ENCODE data around the gene HOXA10. TPM values are rescaled to one million over a fixed set of nuclear protein-coding genes. Genes with fewer than 3 reads are reported as not detected.

Gene HOXA10
- total and polyA plus RNA-seq, 8 donors = 0.18 to 337 (median 0.92) TPM; not detected in 5

GRCh38 chr7:27172823-27173510, 1.2 kb downstream of the HOXA10 start:
- TF ChIP-seq CTCF (IDR thresholded peaks at IDR 0.05) (no peak), POLR2AphosphoS5 (IDR thresholded peaks at IDR 0.05) (no peak), POLR2A (IDR thresholded peaks at IDR 0.05) (no peak), EP300 (IDR thresholded peaks at IDR 0.05) (no peak)
- DNase-seq = peak in 1 of 2 donors; percentile 20
- H3K4me3 ChIP-seq = peak overlapping the region; percentile 38 to 54 (median 45)
- no peak overlapping the region for H3K27ac ChIP-seq
- peaks cover 0 to 18% (median 0%) of the 10 kb centered on the region in 4 donors for H3K9me3 ChIP-seq
- intact Hi-C loops (cut with DNase I; ENCODE audit: low total_unique reads) = loop anchor here (10.0 kb wide), 1 partner anchor 1298 kb away; no protein-coding TSS in a partner anchor
- WGBS, 5 donors = 2 to 6% (median 4%) methylated on average over 32 to 58 of the region's 58 CpGs
- peaks cover 27 to 46% (median 42%) of the 10 kb centered on the region in 4 donors for H3K4me1 ChIP-seq
- peaks cover 57 to 100% (median 100%) of the 10 kb centered on the region in 3 donors for H3K27me3 ChIP-seq
- H3K36me3 ChIP-seq = no peaks in the 10 kb centered on the region

GRCh38 chr7:27172315-27172774, 1.8 kb downstream of the HOXA10 start:
- H3K4me3 ChIP-seq = peak overlapping the region in 1 of 4 donors; percentile 54
- H3K27me3 ChIP-seq = peaks cover 60 to 100% (median 100%) of the 10 kb centered on the region in 3 donors
- H3K9me3 ChIP-seq = peaks cover 0 to 18% (median 0%) of the 10 kb centered on the region in 4 donors
- peaks cover 27 to 46% (median 42%) of the 10 kb centered on the region in 4 donors for H3K4me1 ChIP-seq
- intact Hi-C loops (cut with DNase I; ENCODE audit: low total_unique reads) = loop anchor here (10.0 kb wide), 1 partner anchor 1298 kb away; no protein-coding TSS in a partner anchor
- H3K27ac ChIP-seq = no peak overlapping the region
- no peaks in the 10 kb centered on the region for H3K36me3 ChIP-seq
- TF ChIP-seq EP300 (IDR thresholded peaks at IDR 0.05) = no peak
- TF ChIP-seq POLR2A (IDR thresholded peaks at IDR 0.05) = no peak
- no peak for TF ChIP-seq CTCF (IDR thresholded peaks at IDR 0.05)
- TF ChIP-seq POLR2AphosphoS5 (IDR thresholded peaks at IDR 0.05) = no peak
- DNase-seq = no peak
- WGBS, 5 donors = 8 to 23% (median 13%) methylated on average over 10 of the region's 10 CpGs

GRCh38 chr7:27171637-27172314, 2.3 kb downstream of the HOXA10 start:
- Histone ChIP-seq H3K4me1 (peaks cover 27 to 49% (median 45%) of the 10 kb centered on the region in 4 donors), H3K4me3 (peak overlapping the region in 1 of 4 donors; percentile 3), H3K27ac (no peak overlapping the region), H3K27me3 (peaks cover 61 to 100% (median 100%) of the 10 kb centered on the region in 3 donors), H3K9me3 (peaks cover 0 to 18% (median 0%) of the 10 kb centered on the region in 4 donors), H3K36me3 (no peaks in the 10 kb centered on the region)
- WGBS, 5 donors = 9 to 12% (median 11%) methylated on average over 30 of the region's 30 CpGs
- no peak for DNase-seq
- intact Hi-C loops (cut with DNase I; ENCODE audit: low total_unique reads) = loop anchor here (10.0 kb wide), 1 partner anchor 1297 kb away; no protein-coding TSS in a partner anchor
- TF ChIP-seq POLR2A (IDR thresholded peaks at IDR 0.05) (no peak), CTCF (IDR thresholded peaks at IDR 0.05) (no peak), POLR2AphosphoS5 (IDR thresholded peaks at IDR 0.05) (no peak), EP300 (IDR thresholded peaks at IDR 0.05) (no peak)

GRCh38 chr7:27171325-27171636, 2.8 kb downstream of the HOXA10 start:
- intact Hi-C loops (cut with DNase I; ENCODE audit: low total_unique reads) = loop anchor here (10.0 kb wide), 1 partner anchor 1296 kb away; no protein-coding TSS in a partner anchor
- DNase-seq = no peak
- H3K27ac ChIP-seq = no peak overlapping the region
- 7 to 15% (median 8%) methylated on average over 8 of the region's 8 CpGs for WGBS, 5 donors
- H3K27me3 ChIP-seq = peaks cover 66 to 100% (median 100%) of the 10 kb centered on the region in 3 donors
- peaks cover 0 to 20% (median 2%) of the 10 kb centered on the region in 4 donors for H3K9me3 ChIP-seq
- no peak overlapping the region for H3K4me3 ChIP-seq
- TF ChIP-seq POLR2AphosphoS5 (IDR thresholded peaks at IDR 0.05) (no peak), EP300 (IDR thresholded peaks at IDR 0.05) (no peak), POLR2A (IDR thresholded peaks at IDR 0.05) (no peak), CTCF (IDR thresholded peaks at IDR 0.05) (no peak)
- H3K36me3 ChIP-seq = no peaks in the 10 kb centered on the region
- H3K4me1 ChIP-seq = peaks cover 27 to 54% (median 50%) of the 10 kb centered on the region in 4 donors

Measured in stomach (tissue), 9 donors.